K562 (cell line): Measurements from ENCODE around the gene RHEX. TPM values are rescaled to one million over a fixed set of nuclear protein-coding genes. Genes with fewer than 3 reads are reported as not detected.

Source experiments
- BRF1 ChIP-seq: IDR thresholded peaks from 3 replicates; pipeline ENCODE4 v1.6.1; 2011; ENCODE audit warnings: borderline replicate concordance, mild to moderate bottlenecking; ENCODE audit not compliant: insufficient read length; ENCODE audit errors: extremely low read depth
- CBFA2T2 ChIP-seq: fragments of 450-650 bp; conservative IDR thresholded peaks from 2 replicates; pipeline ENCODE4 v1.6.1; 2017; ENCODE audit warnings: mild to moderate bottlenecking
- CTBP1 ChIP-seq: fragments of 450-650 bp; IDR thresholded peaks from 2 replicates; pipeline ENCODE4 v1.6.1; 2016; ENCODE audit warnings: borderline replicate concordance
- E2F1 ChIP-seq: sonication (generic); formaldehyde crosslinking; IDR thresholded peaks from 2 replicates; pipeline ENCODE4 v1.8.1; 2023; ENCODE audit warnings: mild to moderate bottlenecking, missing genetic modification reagents, moderate library complexity
- MED1 ChIP-seq: sonication (generic); formaldehyde crosslinking; IDR thresholded peaks from 2 replicates; pipeline ENCODE4 v1.8.1; 2023; ENCODE audit warnings: missing genetic modification reagents, borderline replicate concordance
- MEF2D ChIP-seq: conservative IDR thresholded peaks from 2 replicates; pipeline ENCODE4 v1.6.1; 2016; ENCODE audit warnings: low read depth, missing genetic modification characterization, missing compliant biosample characterization
- MTA2 ChIP-seq: fragments of 450-650 bp; IDR thresholded peaks from 2 replicates; pipeline ENCODE4 v1.6.1; 2016; ENCODE audit warnings: low read depth
- MTA3 ChIP-seq: fragments of 450-650 bp; formaldehyde crosslinking; IDR thresholded peaks from 2 replicates; pipeline ENCODE4 v1.6.1; 2017; ENCODE audit warnings: mild to moderate bottlenecking, borderline replicate concordance
- RB1 ChIP-seq: fragments of 450-650 bp; IDR thresholded peaks from 2 replicates; pipeline ENCODE4 v1.6.1; 2017; ENCODE audit warnings: low read depth, mild to moderate bottlenecking
- SP2 ChIP-seq: IDR thresholded peaks from 2 replicates; pipeline ENCODE4 v1.6.1; 2011; ENCODE audit warnings: mild to moderate bottlenecking, low read depth, low read length, moderate library complexity; ENCODE audit not compliant: poor library complexity, severe bottlenecking; ENCODE audit errors: extremely low read depth
- SREBF1 ChIP-seq: fragments of 150-350 bp; IDR thresholded peaks from 2 replicates; pipeline ENCODE4 v1.6.1; 2014; ENCODE audit warnings: antibody characterized with exemption, low read depth, low read length, borderline replicate concordance
- TCF3 ChIP-seq: sonication (generic); formaldehyde crosslinking; IDR thresholded peaks from 2 replicates; pipeline ENCODE4 v1.4.0; 2020; ENCODE audit warnings: mild to moderate bottlenecking, missing genetic modification reagents
- ZC3H4 ChIP-seq: sonication (generic); formaldehyde crosslinking; IDR thresholded peaks from 2 replicates; pipeline ENCODE4 v1.9.0; 2021; ENCODE audit warnings: missing genetic modification reagents, borderline replicate concordance
- ZNF280B ChIP-seq: fragments of 250-450 bp; sonication (Bioruptor Pico); IDR thresholded peaks from 2 replicates; pipeline ENCODE4 v1.5.1; 2021; ENCODE audit warnings: mild to moderate bottlenecking
- ZNF444 ChIP-seq: fragments of 250-450 bp; sonication (Bioruptor Pico); IDR thresholded peaks from 2 replicates; pipeline ENCODE4 v1.4.0; 2020; ENCODE audit warnings: mild to moderate bottlenecking, moderate library complexity
- ZNF551 ChIP-seq: fragments of 250-450 bp; sonication (Bioruptor Pico); IDR thresholded peaks from 2 replicates; pipeline ENCODE4 v1.5.0; 2021; ENCODE audit warnings: mild to moderate bottlenecking, moderate library complexity
- ZNF561 ChIP-seq: fragments of 450-650 bp; formaldehyde crosslinking; conservative IDR thresholded peaks from 2 replicates; pipeline ENCODE4 v1.4.0; 2020; ENCODE audit warnings: mild to moderate bottlenecking, moderate library complexity
- ZSCAN32 ChIP-seq: fragments of 450-650 bp; formaldehyde crosslinking; IDR thresholded peaks from 2 replicates; pipeline ENCODE4 v1.4.0; 2020; ENCODE audit warnings: mild to moderate bottlenecking, moderate library complexity
- polyA plus RNA-seq, 8 experiments: library from polyadenylated mRNA; depleted of rRNA in 4 of 8; stranded (reverse) in 5 of 8; unstranded in 3 of 8; fragments of >200 nt; fragmentation: Nextera tagmentation in 2 of 8; fragmentation: Illumina TruSeq in 1 of 8; extraction: Ambion mirVana in 2 of 8; extraction: Trizol in 1 of 8; gene quantifications; 2 replicates each; pipeline versions ENCODE4 v1.2.1 to v1.2.3, GENCODE V29; 2011 to 2014; ENCODE audit warnings: inconsistent platforms in 1 of 8, missing spikeins in 1 of 8
- total RNA-seq, 7 experiments: library from RNA; depleted of rRNA in 6 of 7; stranded (reverse); fragments of >200 nt in 6 of 7; fragmentation: Illumina TruSeq in 2 of 7; extraction: Trizol in 2 of 7; gene quantifications; 2 replicates each; pipeline versions ENCODE4 v1.2.1 to v1.2.3, GENCODE V29; 2011 to 2021; ENCODE audit warnings: low replicate concordance in 1 of 7
- TF ChIP-seq, protein P1 (sequence below): fragments of 250-450 bp; sonication (Bioruptor Pico); IDR thresholded peaks from 2 replicates; pipeline ENCODE4 v1.4.0; 2020; ENCODE audit warnings: mild to moderate bottlenecking
- TF ChIP-seq, protein P2 (sequence below): sonication (generic); formaldehyde crosslinking; IDR thresholded peaks from 2 replicates; pipeline ENCODE4 v1.8.1; 2023; ENCODE audit warnings: mild to moderate bottlenecking, missing genetic modification reagents
- TF ChIP-seq, protein P3 (sequence below): fragments of 450-650 bp; IDR thresholded peaks from 2 replicates; pipeline ENCODE4 v1.6.1; 2017; ENCODE audit warnings: mild to moderate bottlenecking, moderate library complexity

Gene RHEX
- total and polyA plus RNA-seq, 9 of the 15 experiments (the other 6 are each of a cell fraction or from before 2014, with no cell fraction given) = not detected

DNA sequence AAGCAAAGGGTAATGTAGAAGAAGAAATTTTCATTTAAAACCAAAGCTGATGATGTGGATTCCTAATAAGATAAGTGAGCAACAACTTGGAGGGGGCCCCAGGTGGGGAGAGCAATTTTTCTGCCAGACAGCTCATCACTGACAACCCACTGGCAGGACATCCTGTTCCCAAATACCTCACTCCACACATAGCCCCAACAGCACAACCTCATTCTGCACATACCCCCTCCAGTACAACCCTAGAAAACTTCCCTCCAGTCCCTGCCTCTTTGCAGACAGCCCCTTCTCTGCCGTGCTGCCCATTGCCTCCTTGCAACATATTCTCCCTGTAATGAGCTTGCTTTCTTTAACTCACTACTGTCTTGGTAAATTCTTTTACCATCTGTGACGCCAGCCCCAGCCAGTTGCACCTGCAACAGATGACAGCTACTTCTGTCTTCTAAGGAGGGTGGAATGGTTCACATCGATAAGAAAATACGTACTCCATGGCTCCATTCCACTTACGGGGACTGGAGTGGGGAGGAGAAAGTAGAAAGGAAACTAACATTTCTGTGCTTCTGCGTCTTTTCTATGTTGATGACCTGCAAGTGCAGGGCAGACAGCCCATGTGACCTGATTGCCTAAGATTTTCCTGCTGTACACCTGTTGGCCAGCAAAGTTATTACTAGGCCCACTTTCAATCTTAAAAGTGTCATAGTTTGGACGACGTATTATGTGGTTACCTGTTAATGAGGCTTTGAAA is 14.7 kb downstream of the RHEX start (continued):
- TF ChIP-seq ZNF280B (CRISPR knock-in tag) (no peak), ZNF444 (CRISPR knock-in tag) (no peak), TCF3 (CRISPR knock-in tag) (peak; percentile 76), SP2 (no peak), ZNF561 (no peak), MEF2D (tag) (no peak), MTA3 (no peak), SREBF1 (no peak), ZC3H4 (CRISPR knock-in tag) (no peak), RB1 (no peak), E2F1 (CRISPR knock-in tag) (no peak), CBFA2T2 (peak; percentile 76), BRF1 (no peak), ZNF551 (CRISPR knock-in tag) (no peak), MTA2 (no peak), MED1 (no peak), CTBP1 (peak; percentile 34; the same call in 1 of the 2 replicates), ZSCAN32 (no peak)
- TF ChIP-seq, protein P1, sequence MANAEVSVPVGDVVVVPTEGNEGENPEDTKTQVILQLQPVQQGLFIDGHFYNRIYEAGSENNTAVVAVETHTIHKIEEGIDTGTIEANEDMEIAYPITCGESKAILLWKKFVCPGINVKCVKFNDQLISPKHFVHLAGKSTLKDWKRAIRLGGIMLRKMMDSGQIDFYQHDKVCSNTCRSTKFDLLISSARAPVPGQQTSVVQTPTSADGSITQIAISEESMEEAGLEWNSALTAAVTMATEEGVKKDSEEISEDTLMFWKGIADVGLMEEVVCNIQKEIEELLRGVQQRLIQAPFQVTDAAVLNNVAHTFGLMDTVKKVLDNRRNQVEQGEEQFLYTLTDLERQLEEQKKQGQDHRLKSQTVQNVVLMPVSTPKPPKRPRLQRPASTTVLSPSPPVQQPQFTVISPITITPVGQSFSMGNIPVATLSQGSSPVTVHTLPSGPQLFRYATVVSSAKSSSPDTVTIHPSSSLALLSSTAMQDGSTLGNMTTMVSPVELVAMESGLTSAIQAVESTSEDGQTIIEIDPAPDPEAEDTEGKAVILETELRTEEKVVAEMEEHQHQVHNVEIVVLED (CRISPR knock-in tag) = no peak
- TF ChIP-seq, protein P2, sequence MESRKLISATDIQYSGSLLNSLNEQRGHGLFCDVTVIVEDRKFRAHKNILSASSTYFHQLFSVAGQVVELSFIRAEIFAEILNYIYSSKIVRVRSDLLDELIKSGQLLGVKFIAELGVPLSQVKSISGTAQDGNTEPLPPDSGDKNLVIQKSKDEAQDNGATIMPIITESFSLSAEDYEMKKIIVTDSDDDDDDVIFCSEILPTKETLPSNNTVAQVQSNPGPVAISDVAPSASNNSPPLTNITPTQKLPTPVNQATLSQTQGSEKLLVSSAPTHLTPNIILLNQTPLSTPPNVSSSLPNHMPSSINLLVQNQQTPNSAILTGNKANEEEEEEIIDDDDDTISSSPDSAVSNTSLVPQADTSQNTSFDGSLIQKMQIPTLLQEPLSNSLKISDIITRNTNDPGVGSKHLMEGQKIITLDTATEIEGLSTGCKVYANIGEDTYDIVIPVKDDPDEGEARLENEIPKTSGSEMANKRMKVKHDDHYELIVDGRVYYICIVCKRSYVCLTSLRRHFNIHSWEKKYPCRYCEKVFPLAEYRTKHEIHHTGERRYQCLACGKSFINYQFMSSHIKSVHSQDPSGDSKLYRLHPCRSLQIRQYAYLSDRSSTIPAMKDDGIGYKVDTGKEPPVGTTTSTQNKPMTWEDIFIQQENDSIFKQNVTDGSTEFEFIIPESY (CRISPR knock-in tag) = no peak
- TF ChIP-seq, protein P3, sequence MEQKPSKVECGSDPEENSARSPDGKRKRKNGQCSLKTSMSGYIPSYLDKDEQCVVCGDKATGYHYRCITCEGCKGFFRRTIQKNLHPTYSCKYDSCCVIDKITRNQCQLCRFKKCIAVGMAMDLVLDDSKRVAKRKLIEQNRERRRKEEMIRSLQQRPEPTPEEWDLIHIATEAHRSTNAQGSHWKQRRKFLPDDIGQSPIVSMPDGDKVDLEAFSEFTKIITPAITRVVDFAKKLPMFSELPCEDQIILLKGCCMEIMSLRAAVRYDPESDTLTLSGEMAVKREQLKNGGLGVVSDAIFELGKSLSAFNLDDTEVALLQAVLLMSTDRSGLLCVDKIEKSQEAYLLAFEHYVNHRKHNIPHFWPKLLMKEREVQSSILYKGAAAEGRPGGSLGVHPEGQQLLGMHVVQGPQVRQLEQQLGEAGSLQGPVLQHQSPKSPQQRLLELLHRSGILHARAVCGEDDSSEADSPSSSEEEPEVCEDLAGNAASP = no peak
